ENCODE results near the gene SUGCT.

DNA sequence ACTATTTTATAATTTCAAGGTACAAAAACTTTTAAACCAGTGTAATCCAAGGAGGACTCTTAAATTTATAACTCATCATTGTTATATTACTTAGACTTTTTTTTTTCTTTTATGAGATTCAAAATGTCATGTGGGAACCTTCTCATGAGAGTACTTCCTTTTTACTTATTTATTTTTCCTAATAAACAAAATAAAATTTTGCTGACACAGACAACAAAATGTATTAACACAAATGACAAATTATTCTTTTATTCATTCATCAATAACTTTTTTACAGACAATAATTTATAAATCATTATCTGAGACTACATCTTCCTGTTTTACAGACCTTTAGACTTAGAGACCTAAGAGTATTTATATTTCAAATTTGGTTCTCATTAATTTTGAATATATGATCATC is 706.2 kb downstream of the SUGCT start:
- TF ChIP-seq, protein P1, sequence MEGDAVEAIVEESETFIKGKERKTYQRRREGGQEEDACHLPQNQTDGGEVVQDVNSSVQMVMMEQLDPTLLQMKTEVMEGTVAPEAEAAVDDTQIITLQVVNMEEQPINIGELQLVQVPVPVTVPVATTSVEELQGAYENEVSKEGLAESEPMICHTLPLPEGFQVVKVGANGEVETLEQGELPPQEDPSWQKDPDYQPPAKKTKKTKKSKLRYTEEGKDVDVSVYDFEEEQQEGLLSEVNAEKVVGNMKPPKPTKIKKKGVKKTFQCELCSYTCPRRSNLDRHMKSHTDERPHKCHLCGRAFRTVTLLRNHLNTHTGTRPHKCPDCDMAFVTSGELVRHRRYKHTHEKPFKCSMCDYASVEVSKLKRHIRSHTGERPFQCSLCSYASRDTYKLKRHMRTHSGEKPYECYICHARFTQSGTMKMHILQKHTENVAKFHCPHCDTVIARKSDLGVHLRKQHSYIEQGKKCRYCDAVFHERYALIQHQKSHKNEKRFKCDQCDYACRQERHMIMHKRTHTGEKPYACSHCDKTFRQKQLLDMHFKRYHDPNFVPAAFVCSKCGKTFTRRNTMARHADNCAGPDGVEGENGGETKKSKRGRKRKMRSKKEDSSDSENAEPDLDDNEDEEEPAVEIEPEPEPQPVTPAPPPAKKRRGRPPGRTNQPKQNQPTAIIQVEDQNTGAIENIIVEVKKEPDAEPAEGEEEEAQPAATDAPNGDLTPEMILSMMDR (IDR thresholded peaks at IDR 0.05; ENCODE audit: low read depth, low read length) = no peak
- no peak for TF ChIP-seq POLR2A (IDR thresholded peaks at IDR 0.05; ENCODE audit: extremely low read depth, insufficient read length)
- TF ChIP-seq, protein P2, sequence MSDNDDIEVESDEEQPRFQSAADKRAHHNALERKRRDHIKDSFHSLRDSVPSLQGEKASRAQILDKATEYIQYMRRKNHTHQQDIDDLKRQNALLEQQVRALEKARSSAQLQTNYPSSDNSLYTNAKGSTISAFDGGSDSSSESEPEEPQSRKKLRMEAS (IDR thresholded peaks at IDR 0.05; ENCODE audit: low read depth, low read length) = no peak
